NCI-H2029 (cell line): ENCODE measurements around the gene PTPRE.

Source experiments
- DNase-seq: peaks from one replicate; lab custom pipeline; 2025; lab: John Stamatoyannopoulos, UW

Gene PTPRE

DNA sequence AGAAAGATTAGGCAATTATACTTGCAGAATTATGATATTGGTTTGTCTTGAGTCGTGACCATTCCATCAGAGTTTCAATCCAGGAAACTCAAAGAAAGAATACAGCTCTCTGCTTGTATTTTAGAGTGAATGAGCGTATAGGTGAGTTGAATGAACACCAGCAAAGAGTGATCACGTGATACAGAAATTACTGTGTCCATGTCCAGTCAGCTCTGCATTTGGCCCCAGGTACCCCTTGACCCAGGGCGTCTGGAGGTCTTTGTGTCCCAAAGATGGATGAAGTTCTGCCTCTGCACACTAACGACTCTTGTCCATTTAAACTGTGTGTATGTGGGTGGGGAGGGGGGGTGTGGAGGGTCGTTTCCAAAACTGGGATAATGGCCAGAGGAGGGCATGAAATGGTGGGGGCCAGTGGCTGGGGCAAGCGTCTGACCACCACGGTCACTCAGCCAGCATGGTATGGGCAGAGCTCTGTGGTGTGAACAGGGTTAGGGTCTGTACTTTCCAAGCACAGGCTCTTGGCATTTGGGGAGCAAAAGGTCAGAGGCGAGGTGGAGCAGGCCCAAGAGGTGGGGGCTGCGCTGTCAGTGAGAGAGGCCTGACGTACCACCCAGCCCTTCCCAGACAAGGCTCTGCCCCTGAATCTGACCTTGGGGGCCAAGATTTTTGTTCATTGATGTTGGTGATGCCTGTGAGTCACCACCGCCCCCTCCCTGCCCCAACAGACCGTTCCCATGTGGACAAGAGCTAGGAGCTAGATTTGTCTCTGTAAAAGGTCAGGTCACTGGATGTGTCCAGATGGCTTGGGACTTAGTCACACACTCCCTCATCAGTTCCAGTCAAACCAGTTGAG lies 1.4 kb downstream of the PTPRE start:
- no peak for DNase-seq

- DNase-seq: no peak
Measured at GRCh38 chr10:127908959-127909267, 2.0 kb downstream of the PTPRE start.

DNA sequence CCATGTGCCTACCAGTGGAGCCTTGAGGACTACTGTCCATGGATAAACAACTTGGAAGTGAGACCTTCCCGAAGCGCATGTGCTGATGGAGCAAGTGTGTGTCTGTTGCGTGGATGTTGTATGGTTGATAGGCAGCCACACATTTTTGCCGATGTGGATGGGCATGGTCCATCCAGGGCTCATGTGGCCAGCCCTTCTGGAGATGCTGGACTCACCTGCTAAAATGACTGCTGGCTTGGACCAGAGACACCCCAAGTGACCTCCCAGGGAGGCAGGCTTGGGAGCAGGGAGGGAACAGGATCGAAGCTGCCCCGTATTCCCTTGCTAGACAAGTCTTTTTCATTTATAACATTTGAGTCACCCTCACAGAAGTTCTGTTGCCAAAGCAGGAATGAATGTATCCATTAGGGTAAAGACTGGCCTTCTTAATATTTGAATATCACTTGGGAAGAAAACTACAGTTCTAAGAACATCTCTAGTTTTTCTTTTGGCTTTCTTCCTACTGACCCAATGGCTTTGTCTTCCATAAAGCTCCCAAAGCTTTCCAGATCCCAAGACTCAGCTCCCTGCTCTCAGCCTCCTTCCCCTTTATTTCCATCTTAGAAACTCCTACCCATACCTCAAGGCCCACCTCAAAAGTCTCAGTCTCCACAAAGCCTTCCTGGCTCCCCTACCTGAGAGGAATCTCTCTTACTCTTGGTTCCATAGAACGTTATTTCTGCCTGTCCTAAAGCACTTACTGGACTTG lies 3.0 kb downstream of the PTPRE start:
- no peak for DNase-seq

- no peak for DNase-seq
Measured at GRCh38 chr10:127910464-127910770, 3.5 kb downstream of the PTPRE start.

DNA sequence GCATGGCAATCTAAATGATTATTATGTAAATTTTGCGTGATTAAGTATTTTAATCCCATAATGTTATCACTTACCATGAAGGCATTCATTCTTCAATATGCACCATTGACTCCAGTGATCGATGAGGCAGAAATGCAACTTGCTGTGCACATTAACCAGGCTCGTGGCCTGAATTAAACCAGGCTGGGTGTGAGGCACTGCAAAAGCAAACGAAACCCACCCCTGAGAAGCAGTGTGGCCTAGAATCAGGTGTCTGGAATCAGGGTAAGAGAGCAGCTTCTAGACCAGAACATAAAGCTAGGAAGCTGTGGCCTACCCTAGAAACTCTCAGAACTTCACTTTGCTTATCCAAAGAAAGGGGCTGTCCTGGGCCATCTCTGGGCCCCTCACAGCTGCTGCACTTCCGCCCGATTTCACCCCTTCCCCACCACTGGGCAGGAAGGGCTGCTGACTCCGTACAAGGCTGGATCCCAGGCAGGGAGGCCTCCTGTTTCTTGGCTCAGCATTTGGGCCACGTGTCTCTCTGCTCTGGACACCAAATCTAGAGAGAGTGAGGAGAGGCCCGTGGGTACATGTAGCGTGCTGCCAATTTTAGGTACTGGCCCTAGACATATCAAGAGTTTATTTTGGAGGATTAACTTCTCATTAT lies 4.4 kb downstream of the PTPRE start:
- DNase-seq: no peak

DNA sequence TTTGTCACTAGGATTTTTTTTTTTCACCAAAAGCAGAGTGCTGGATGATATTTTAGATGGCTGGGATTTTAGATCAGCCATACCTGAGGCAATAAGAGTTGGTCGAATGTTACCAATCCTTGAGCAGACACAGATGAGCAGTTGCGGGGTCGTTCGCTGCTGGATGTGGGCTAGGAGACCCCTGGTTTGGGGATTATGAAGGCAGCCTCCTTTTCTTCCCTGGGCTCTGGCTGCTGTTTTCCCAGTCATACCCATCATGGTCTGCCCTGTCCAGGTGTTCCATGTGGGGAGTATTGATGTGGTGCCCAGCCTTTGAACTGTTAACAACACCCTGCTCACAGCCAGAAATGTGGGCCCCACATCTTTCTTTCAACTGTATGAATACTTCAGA lies 5.0 kb downstream of the PTPRE start:
- DNase-seq: no peak

GRCh38 chr10:127912607-127913367 lies 5.9 kb downstream of the PTPRE start:
- no peak for DNase-seq

DNA sequence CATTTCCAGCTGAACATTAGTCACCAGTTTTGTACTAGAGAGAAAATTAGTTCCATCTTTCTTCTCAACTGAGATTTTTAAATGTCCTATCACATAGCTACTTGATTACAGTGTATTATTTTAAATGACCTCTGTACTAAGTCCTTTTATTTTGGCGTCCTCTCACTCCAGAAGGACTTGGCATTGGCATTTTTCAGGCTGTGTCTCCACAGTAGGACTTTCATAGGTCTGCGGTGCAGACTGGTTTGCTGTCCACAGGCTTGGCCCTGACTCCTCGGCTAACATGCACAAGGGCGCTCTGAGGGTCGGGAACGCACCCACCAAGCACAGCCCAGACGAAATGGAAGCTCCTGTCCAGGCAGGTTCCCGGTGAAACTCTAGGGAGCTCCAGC lies 6.5 kb downstream of the PTPRE start:
- no peak for DNase-seq

GRCh38 chr10:127915324-127915723 lies 8.4 kb downstream of the PTPRE start:
- no peak for DNase-seq

GRCh38 chr10:127916826-127917225 lies 9.9 kb downstream of the PTPRE start:
- no peak for DNase-seq

GRCh38 chr10:127918572-127918971 lies 11.7 kb downstream of the PTPRE start:
- DNase-seq: no peak

DNA sequence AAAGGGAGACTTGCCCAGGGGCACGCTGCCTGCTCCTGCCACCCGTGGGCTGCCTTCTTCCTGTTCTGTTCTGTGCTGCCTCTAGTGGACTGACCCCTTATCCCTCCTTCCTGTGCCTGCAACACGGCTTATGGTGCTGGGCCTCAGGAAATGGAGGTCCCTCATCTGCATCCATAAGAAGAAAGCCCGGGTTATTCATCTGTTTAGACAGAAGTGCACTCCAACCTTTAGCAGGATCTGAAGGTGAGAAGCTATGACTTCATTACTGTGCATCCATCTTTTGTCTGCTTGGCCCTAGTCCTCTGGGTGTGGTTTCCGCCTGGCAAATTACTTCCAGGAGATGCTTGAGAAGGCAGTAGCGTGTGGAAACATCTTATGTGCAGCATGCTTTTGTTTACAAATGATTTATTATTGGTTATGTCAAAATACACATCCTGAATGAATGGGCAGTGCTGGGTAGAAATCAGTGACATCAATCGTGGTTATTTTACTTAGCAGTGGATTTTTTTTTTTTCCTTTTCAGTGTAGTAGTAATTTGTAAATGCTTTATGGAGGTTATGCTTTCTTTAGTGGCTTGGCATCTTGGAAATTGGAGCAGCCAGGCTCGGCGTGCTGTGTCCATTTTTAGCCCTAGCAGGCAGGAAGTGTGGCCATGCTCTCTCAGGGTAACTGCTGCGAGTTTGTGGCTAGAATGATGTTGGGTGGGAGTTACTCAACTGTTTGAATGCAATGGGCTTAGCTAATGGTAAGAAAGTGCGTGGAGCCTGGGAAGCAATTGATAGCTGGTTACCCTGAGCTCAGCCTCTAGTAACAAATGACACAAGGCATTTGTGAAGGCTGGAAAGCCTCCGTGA lies 12.7 kb downstream of the PTPRE start:
- peak; percentile 70 for DNase-seq

DNA sequence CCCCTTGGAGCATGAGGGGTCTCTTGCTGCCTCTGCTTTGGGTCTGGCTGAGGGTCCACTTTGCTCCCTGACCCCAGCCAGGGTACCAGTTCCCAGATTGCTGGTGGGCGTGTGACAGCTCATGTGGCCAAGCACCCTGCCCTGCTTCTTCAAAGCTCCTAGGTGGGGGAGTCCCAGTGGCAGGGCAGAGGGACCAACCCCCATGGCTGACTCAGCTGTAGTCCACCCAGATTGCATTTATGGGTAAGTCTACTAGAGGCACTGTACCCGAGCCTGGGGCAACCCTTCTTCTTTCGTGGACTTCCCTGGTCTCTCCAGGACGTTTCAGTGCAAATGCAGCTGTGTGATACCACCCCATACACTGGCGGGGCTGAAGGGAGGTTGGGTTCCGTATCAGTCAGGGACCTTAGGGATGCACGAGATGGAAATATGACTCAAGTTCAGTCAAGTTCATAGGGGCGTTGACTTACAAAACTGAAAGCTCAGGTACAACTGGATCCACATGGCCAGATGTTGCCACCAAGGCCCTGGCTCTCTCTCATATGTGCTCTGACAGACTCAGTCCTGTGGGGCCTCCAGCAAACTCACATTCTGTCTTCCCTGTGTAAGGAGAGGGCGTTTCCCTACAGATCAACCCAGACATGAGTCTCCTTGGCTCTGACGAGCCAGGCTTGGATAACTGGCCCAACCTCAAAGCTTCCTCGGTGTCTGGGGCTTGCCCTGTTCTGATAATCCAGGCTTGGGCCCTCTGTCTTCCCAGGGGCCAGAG lies 13.6 kb downstream of the PTPRE start:
- no peak for DNase-seq

DNA sequence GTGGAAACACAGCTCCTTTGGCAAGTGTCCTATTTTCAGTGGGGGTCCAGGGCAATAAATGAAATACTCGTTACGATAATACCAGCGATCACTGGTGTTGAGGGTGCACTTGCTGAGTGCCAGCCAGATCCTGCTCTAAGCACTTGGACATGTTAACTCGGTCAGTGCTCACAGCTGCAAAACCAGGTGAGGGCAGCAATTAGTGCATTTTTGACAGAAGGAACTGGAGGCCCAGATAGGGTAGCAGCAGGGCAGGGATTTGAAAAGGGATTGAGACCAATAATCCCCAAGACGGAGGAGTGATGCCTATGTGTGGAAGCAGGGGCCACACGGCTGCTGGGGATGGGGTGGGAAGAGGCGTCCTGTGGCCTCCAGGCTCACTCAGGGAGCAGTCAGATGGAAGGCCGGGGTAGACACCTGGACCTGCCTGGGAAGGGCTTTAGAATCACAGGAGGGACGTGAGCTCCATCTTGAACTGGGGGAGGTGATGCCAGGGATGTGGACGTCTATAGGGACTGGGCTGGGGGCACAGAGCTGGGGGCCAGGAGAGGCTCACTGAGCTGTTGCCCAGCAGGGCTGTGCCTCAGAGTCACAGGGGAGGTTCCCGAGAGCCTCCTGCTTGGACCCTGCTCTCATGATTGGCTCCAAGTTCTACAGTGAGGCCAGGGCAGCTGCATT lies 14.3 kb downstream of the PTPRE start:
- no peak for DNase-seq

GRCh38 chr10:127921753-127922145 lies 14.8 kb downstream of the PTPRE start:
- no peak for DNase-seq

DNA sequence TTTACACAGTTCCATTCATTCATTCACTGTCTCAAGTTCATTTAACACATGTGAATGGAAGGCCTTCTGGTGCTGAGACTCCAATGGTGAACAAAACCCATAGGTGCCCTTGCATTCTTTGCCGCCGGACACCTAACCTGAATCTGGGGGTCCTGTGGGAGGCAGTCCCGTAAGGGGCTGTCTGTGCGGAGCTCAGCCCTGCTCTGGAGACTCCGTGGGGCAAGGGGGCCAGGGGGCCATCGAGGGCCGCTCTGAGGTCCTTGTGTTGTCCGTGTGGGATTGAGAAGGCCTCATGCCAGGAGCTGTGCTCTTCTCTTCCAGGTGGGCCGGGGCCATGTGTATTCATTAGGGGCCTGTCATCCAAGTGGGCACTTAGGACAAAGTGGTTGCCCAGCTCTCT lies 15.3 kb downstream of the PTPRE start:
- no peak for DNase-seq

DNA sequence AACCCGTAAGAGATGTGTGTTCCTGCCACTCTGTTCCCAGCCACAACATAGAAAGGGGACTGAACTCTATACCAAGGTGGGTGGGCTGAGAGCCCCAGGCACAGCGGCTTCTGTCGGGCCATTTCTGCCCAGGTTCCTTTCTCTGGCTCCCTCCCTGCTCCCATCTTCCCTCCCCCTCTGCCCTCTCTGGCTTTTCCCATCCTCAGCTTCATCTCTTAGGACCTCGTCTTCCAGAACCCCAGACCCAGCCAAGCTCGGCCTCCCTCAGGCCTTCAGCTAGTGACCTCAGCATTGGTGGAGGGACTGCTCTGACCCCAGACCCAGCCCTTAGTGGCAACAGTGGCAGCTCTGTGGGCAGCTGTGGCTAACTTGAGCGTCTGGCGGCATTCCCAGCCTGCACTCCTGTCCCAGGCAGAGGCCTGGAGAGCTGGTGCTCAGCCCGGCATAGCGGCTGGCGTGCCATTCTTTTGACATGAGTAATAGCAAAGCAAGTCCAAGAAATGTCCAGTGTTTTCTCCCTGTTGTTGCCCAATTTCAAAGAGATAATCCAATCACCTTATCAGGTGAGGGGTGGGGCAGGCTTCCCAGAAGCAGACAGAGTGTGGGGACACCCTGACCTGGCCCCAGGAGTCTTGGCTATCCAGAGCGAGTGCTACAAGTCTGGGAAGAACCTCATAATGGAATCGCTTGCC lies 15.9 kb downstream of the PTPRE start:
- peak; percentile 37 for DNase-seq

DNA sequence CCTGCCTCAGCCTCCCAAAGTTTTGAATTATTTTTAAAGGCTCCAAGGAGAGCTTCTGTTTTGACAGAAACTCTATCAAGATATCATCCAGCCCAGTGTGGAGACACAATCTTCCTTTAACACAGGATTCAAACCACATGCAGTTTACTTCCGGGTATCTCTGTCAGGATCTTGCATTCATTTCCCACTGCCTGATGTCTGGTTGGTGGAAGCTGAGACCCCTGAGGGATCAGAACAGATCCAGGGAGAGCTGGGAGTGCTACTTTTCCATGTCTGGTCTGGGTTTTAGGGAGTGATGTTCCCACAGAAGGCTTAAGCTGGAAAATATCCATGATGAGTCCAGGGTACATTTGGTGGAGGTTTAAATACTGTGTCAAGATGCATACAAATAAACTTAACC lies 16.7 kb downstream of the PTPRE start:
- DNase-seq: no peak

GRCh38 chr10:127925471-127926207 lies 18.7 kb downstream of the PTPRE start:
- no peak for DNase-seq
